Kidney (tissue), 14 donors: ENCODE results near the gene SPDYE6. TPM values are rescaled to one million over a fixed set of nuclear protein-coding genes. Genes with fewer than 3 reads are reported as not detected.

Experiments
- DNase-seq, 5 donors: peaks; one replicate each; pipeline ENCODE4 v3.0.0-alpha.2; 2013 to 2020
- FAIRE-seq: peaks from 2 replicates; lab custom pipeline; 2012; peaks lifted over from hg19 to GRCh38; lab: Jason Lieb, UNC
- H3K27ac ChIP-seq, 2 donors: one replicate each; pipeline ENCODE4 v1.7.0; 2013; ENCODE audit warnings: low read depth in 2 of 2, low read length in 2 of 2, inconsistent platforms in 1 of 2
- H3K27me3 ChIP-seq: one replicate; pipeline ENCODE4 v1.7.1; 2013; ENCODE audit warnings: low read length, inconsistent platforms; ENCODE audit not compliant: control insufficient read depth, insufficient read depth
- H3K36me3 ChIP-seq, 3 donors: one replicate each; pipeline versions ENCODE4 v1.7.0 to v1.7.1; 2013; ENCODE audit warnings: low read length in 3 of 3, control low read depth in 1 of 3, inconsistent platforms in 1 of 3; ENCODE audit not compliant: insufficient read depth in 3 of 3, control insufficient read depth in 2 of 3
- H3K4me1 ChIP-seq, 3 donors: one replicate each; pipeline versions ENCODE4 v1.7.0 to v1.7.1; 2013; ENCODE audit warnings: low read length in 3 of 3, inconsistent platforms in 1 of 3, low read depth in 1 of 3; ENCODE audit not compliant: control insufficient read depth in 2 of 3, insufficient read depth in 2 of 3
- H3K4me3 ChIP-seq, 3 donors: one replicate each; pipeline versions ENCODE4 v1.7.0 to v1.8.1; 2013; ENCODE audit warnings: low read length in 3 of 3, control low read depth in 1 of 3, inconsistent platforms in 1 of 3
- H3K9ac ChIP-seq, 3 donors: one replicate each; pipeline versions ENCODE4 v1.7.0 to v1.7.1; 2013; ENCODE audit warnings: low read length in 3 of 3, control low read depth in 1 of 3, inconsistent platforms in 1 of 3
- H3K9me3 ChIP-seq, 3 donors: one replicate each; pipeline versions ENCODE4 v1.7.0 to v1.7.1; 2013; ENCODE audit warnings: low read length in 3 of 3, control low read depth in 1 of 3, inconsistent platforms in 1 of 3; ENCODE audit not compliant: control insufficient read depth in 2 of 3, insufficient read depth in 1 of 3
- intact Hi-C: fragments of 100-400 bp; cut with DNase I; formaldehyde crosslinking; loops from one replicate; pipeline ENCODE4 v1.11.1; 2022
- polyA plus RNA-seq: library from polyadenylated mRNA; stranded (reverse); fragments of 350-450 nt; fragmentation: Illumina TruSeq; extraction: RNeasy Lipid Tissue Mini Kit (QIAGEN cat#74804); gene quantifications from one replicate; pipeline ENCODE4 v1.2.3, GENCODE V29; 2014; ENCODE audit warnings: low read depth, low replicate concordance; ENCODE audit not compliant: insufficient read depth
- total RNA-seq: library from RNA; stranded (reverse); fragmentation: NEBNext Ultra II Directional; extraction: Animal tissue kit (Norgen Biotek cat#: 25700); gene quantifications from one replicate; pipeline ENCODE4 v1.2.1, GENCODE V29; 2021
- TF ChIP-seq, protein P1 (sequence below): IDR thresholded peaks from 3 replicates; pipeline ENCODE4 v1.5.1; 2012; ENCODE audit warnings: mild to moderate bottlenecking, moderate library complexity, borderline replicate concordance; ENCODE audit not compliant: insufficient read depth; ENCODE audit errors: extremely low read depth
- donor health status: control.
- donor health status: control.
- donor health status: control.
- donor health status: control.
- donor health status: control.
- donor health status: DM: yes; HTN: yes; CAD: no.
- donor health status: Normal renal cell carcinoma (clear cell type).

SPDYE6 gene
- total and polyA plus RNA-seq, 2 donors from 2014 or later: not detected

DNA sequence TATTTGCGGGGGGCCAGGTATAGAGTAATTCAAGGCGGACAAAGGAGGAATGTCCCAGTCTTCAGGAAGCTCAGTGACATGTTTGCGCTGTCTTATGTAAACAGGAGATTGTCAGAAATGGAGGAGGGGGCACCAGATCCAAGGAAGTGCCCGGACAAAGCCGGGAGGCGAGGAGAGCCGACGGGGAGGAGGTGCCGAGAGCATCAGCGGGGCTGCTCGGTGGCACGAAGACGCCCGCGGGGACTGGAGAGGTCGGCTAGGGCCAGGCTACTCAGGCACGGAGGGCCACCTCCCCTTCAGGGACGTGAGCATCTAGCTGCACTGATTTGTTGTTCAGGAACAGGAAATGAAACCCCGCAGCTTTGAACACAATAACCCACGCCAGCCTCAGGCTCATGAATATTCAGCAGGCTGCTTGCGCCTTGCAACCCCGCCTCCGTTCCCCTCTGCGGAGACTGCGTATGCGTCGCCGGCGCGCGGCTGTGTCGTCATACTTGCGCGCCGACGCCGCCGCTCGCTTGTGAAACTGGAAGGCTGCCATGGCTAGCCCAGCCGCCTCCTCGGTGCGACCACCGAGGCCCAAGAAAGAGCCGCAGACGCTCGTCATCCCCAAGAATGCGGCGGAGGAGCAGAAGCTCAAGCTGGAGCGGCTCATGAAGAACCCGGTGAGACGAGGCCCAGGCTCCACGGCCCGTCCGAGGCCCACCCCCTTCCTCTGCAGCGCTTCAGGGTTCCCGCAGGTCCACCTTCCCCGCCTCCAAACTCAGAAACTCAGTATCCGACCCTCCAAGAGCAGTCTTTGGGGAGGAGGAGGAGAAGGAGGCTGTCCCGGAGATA lies 39.8 kb upstream of the SPDYE6 start, which contains the start of gene PRKRIP1:
Gene PRKRIP1, plus strand, starts transcription at position 491 of the 837 bp plus-strand sequence. Its CDS starts 49 bp downstream, at position 540.
- no peak for FAIRE-seq
- TF ChIP-seq, protein P1, sequence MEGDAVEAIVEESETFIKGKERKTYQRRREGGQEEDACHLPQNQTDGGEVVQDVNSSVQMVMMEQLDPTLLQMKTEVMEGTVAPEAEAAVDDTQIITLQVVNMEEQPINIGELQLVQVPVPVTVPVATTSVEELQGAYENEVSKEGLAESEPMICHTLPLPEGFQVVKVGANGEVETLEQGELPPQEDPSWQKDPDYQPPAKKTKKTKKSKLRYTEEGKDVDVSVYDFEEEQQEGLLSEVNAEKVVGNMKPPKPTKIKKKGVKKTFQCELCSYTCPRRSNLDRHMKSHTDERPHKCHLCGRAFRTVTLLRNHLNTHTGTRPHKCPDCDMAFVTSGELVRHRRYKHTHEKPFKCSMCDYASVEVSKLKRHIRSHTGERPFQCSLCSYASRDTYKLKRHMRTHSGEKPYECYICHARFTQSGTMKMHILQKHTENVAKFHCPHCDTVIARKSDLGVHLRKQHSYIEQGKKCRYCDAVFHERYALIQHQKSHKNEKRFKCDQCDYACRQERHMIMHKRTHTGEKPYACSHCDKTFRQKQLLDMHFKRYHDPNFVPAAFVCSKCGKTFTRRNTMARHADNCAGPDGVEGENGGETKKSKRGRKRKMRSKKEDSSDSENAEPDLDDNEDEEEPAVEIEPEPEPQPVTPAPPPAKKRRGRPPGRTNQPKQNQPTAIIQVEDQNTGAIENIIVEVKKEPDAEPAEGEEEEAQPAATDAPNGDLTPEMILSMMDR: peak; percentile 35
- H3K9ac ChIP-seq: peak within 1 kb of the TSS; percentile 88 to 99 (median 98)

DNA sequence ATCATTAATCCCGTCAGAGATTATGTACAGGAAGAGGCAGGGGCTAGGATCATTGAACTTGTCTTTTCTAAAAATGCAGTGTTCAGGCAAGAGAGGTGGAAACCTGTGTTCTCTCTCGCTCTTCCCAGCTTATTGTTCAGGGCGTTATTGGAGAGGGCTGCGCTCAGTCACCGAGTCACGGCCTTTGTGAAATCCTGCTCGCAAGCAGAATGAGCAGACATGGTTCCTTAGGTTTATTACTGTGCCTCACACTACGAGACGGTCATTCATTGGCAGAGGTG lies 39.3 kb upstream of the SPDYE6 start:
- Histone ChIP-seq H3K36me3 (peaks cover 2 to 8% (median 3%) of the 10 kb centered on the region in 3 donors), H3K9ac (peak overlapping the region; percentile 44 to 80 (median 62)), H3K27me3 (no peaks in the 10 kb centered on the region), H3K4me1 (peaks cover 0 to 13% (median 7%) of the 10 kb centered on the region in 3 donors), H3K9me3 (no peaks in the 10 kb centered on the region), H3K4me3 (peak overlapping the region; percentile 78 to 96 (median 90)), H3K27ac (peak overlapping the region; percentile 93)
- no peak for FAIRE-seq
- no peak for DNase-seq
- TF ChIP-seq, protein P1: no peak
- intact Hi-C loops: no loop called here

More for the DNA sequence above, 39.8 kb upstream of the SPDYE6 start, which contains the start of gene PRKRIP1:
- H3K36me3 ChIP-seq: peaks cover 3 to 13% (median 6%) of the 10 kb centered on the region in 3 donors
- peaks cover 0 to 11% (median 7%) of the 10 kb centered on the region in 3 donors for H3K4me1 ChIP-seq
- H3K9me3 ChIP-seq: no peaks in the 10 kb centered on the region
- H3K27ac ChIP-seq: peak within 1 kb of the TSS; percentile 93
- peak; percentile 94 to 97 (median 95) for DNase-seq
- intact Hi-C loops: no loop called here
- no peaks in the 10 kb centered on the region for H3K27me3 ChIP-seq
- peak within 1 kb of the TSS; percentile 90 to 96 (median 95) for H3K4me3 ChIP-seq

DNA sequence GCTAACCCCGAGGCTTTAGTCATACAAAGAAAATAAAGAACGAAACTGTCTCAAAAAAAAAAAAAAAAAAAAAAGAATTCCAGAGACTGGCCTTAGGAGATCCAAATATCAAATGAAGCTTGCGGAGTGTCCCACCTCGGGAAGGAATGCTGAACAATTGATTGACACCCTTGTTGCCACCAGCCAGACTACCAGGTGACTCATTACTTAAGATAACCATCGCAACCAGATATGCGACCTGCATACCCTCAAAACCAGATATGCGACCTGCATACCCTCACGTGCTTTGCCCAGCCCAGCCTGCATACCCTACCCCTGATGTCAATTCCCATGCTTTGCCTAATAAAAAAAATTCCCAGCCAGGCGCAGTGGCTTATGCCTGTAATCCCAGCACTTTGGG lies 37.2 kb upstream of the SPDYE6 start:
- Histone ChIP-seq H3K4me1 (peaks cover 0 to 13% (median 7%) of the 10 kb centered on the region in 3 donors), H3K9me3 (no peaks in the 10 kb centered on the region), H3K36me3 (peaks cover 0 to 5% (median 2%) of the 10 kb centered on the region in 3 donors), H3K27me3 (no peaks in the 10 kb centered on the region), H3K4me3 (no peak overlapping the region), H3K27ac (no peak overlapping the region), H3K9ac (no peak overlapping the region)
- DNase-seq (no peak), FAIRE-seq (no peak)
- TF ChIP-seq, protein P1: no peak
- intact Hi-C loops: loop anchor here (5.0 kb wide), 1 partner anchor 116 kb away; no protein-coding TSS in a partner anchor
